Measurements from ENCODE around the gene PLXDC2. TPM values are rescaled to one million over a fixed set of nuclear protein-coding genes. Genes with fewer than 3 reads are reported as not detected.
A peak's percentile ranks its signal among the peaks of the same experiment; 100 is the strongest.

Gene PLXDC2
- total and polyA plus RNA-seq, 2 donors from 2014 or later: 11.9 to 42.1 TPM

DNA sequence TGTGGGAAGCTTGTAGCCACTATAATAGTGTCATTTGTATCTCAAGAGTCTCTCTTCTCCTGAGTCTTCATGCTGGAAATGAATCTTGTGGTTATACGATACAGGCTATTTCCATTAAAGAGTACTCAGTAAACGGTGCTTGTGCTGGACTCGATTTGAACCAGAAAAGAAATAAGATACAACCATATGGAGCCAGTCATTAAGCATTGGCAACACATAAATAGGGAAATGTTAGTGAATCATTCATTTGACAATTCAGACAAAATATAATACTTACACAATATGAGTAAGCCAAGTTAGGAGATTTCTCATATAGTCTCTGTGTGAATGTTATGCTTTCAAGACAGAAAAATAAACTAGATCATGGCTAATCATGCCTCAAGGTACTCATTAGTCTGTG lies 356.8 kb downstream of the PLXDC2 start:
- DNase-seq (peak in 1 of 5 donors; percentile 17), FAIRE-seq (no peak)
- TF ChIP-seq, protein P1, sequence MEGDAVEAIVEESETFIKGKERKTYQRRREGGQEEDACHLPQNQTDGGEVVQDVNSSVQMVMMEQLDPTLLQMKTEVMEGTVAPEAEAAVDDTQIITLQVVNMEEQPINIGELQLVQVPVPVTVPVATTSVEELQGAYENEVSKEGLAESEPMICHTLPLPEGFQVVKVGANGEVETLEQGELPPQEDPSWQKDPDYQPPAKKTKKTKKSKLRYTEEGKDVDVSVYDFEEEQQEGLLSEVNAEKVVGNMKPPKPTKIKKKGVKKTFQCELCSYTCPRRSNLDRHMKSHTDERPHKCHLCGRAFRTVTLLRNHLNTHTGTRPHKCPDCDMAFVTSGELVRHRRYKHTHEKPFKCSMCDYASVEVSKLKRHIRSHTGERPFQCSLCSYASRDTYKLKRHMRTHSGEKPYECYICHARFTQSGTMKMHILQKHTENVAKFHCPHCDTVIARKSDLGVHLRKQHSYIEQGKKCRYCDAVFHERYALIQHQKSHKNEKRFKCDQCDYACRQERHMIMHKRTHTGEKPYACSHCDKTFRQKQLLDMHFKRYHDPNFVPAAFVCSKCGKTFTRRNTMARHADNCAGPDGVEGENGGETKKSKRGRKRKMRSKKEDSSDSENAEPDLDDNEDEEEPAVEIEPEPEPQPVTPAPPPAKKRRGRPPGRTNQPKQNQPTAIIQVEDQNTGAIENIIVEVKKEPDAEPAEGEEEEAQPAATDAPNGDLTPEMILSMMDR (IDR thresholded peaks at IDR 0.05; ENCODE audit: borderline replicate concordance, extremely low read depth, insufficient read depth): no peak
- intact Hi-C loops (cut with DNase I): no loop called here
- Histone ChIP-seq H3K4me1 (ENCODE audit: control insufficient read depth in 2 of 3, insufficient read depth in 2 of 3, low read depth in 1 of 3, low read length in 3 of 3) (no peaks in the 10 kb centered on the region), H3K27ac (ENCODE audit: low read depth in 2 of 2, low read length in 2 of 2) (no peak overlapping the region), H3K9ac (ENCODE audit: low read length in 3 of 3) (no peak overlapping the region), H3K27me3 (ENCODE audit: control insufficient read depth, insufficient read depth, low read length) (no peaks in the 10 kb centered on the region), H3K4me3 (ENCODE audit: low read length in 3 of 3) (no peak overlapping the region), H3K36me3 (ENCODE audit: control insufficient read depth in 2 of 3, insufficient read depth in 3 of 3, low read length in 3 of 3) (no peaks in the 10 kb centered on the region), H3K9me3 (ENCODE audit: control insufficient read depth in 2 of 3, insufficient read depth in 1 of 3, low read length in 3 of 3) (no peaks in the 10 kb centered on the region)

DNA sequence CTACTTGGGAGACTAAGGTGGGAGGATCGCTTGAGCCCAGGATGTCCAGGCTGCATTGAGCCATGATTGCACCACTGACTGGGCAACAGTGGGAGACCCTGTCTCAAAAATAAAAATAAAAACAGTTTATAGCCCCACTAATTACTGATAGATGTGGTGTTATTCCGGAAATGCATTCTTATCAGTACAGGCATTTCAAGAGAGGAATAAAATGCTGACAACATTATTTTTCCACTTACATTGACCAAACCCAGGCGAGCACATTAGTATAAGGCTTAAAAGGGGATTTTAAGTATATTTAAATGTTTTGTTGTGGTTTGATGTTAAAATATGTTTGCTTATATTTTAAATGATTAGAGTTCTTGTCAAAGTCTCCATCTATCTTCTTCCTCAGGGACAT lies 359.5 kb downstream of the PLXDC2 start:
- intact Hi-C loops (cut with DNase I): no loop called here
- Histone ChIP-seq H3K4me3 (ENCODE audit: low read length in 3 of 3) (no peak overlapping the region), H3K9me3 (ENCODE audit: control insufficient read depth in 2 of 3, insufficient read depth in 1 of 3, low read length in 3 of 3) (no peaks in the 10 kb centered on the region), H3K9ac (ENCODE audit: low read length in 3 of 3) (no peak overlapping the region), H3K27ac (ENCODE audit: low read depth in 2 of 2, low read length in 2 of 2) (no peak overlapping the region), H3K36me3 (ENCODE audit: control insufficient read depth in 2 of 3, insufficient read depth in 3 of 3, low read length in 3 of 3) (no peaks in the 10 kb centered on the region), H3K27me3 (ENCODE audit: control insufficient read depth, insufficient read depth, low read length) (no peaks in the 10 kb centered on the region), H3K4me1 (ENCODE audit: control insufficient read depth in 2 of 3, insufficient read depth in 2 of 3, low read depth in 1 of 3, low read length in 3 of 3) (no peaks in the 10 kb centered on the region)
- TF ChIP-seq, protein P1 (IDR thresholded peaks at IDR 0.05; ENCODE audit: borderline replicate concordance, extremely low read depth, insufficient read depth): no peak
- FAIRE-seq (no peak), DNase-seq (no peak)

DNA sequence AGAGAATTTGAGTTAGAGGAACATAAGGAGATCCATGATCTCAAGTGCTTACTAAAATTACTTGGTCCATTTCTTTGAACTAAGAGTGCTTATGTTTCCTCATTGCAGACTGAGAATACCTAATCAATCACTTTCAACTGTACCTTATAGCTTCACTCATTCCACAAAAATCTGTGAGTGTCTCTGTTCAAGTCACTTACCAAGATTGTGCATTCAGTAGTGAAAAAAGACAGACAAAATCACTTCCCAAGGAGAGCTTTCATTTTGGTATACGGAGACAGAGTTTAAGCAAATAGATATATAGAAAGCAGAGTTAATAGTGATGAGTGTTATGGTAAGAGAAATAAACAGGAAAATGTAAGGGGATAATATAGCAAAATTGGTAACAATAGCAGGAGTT lies 364.5 kb downstream of the PLXDC2 start:
- H3K27ac ChIP-seq (ENCODE audit: low read depth in 2 of 2, low read length in 2 of 2): no peak overlapping the region
- no peaks in the 10 kb centered on the region for H3K4me1 ChIP-seq (ENCODE audit: control insufficient read depth in 2 of 3, insufficient read depth in 2 of 3, low read depth in 1 of 3, low read length in 3 of 3)
- DNase-seq: no peak
- H3K9me3 ChIP-seq (ENCODE audit: control insufficient read depth in 2 of 3, insufficient read depth in 1 of 3, low read length in 3 of 3): no peaks in the 10 kb centered on the region
- no peak overlapping the region for H3K9ac ChIP-seq (ENCODE audit: low read length in 3 of 3)
- intact Hi-C loops (cut with DNase I): no loop called here
- H3K36me3 ChIP-seq (ENCODE audit: control insufficient read depth in 2 of 3, insufficient read depth in 3 of 3, low read length in 3 of 3): no peaks in the 10 kb centered on the region
- TF ChIP-seq, protein P1 (IDR thresholded peaks at IDR 0.05; ENCODE audit: borderline replicate concordance, extremely low read depth, insufficient read depth): no peak
- no peak for FAIRE-seq
- no peak overlapping the region for H3K4me3 ChIP-seq (ENCODE audit: low read length in 3 of 3)
- no peaks in the 10 kb centered on the region for H3K27me3 ChIP-seq (ENCODE audit: control insufficient read depth, insufficient read depth, low read length)

DNA sequence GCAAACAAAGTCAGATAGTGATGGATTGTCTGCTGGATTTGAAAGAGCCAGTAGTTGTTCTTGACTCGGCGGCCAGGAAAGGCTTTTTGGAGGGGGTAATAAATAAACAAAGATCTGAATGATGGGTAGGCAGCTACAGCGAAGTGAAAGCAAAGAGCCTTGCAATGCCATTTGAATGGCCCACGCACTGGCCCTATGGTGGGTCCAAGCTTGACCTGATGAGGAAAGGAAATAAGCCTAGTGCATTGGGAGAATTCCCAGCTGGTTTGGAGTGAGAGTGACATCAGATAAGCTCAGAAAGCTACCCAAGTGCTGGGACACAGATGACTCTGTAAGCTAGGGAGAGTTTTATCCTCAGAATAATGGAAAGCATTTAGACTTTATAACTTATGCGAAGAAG lies 365.2 kb downstream of the PLXDC2 start:
- DNase-seq: no peak
- H3K4me3 ChIP-seq (ENCODE audit: low read length in 3 of 3): no peak overlapping the region
- H3K27ac ChIP-seq (ENCODE audit: low read depth in 2 of 2, low read length in 2 of 2): no peak overlapping the region
- H3K4me1 ChIP-seq (ENCODE audit: control insufficient read depth in 2 of 3, insufficient read depth in 2 of 3, low read depth in 1 of 3, low read length in 3 of 3): no peaks in the 10 kb centered on the region
- no peak overlapping the region for H3K9ac ChIP-seq (ENCODE audit: low read length in 3 of 3)
- TF ChIP-seq, protein P1 (IDR thresholded peaks at IDR 0.05; ENCODE audit: borderline replicate concordance, extremely low read depth, insufficient read depth): no peak
- no peaks in the 10 kb centered on the region for H3K9me3 ChIP-seq (ENCODE audit: control insufficient read depth in 2 of 3, insufficient read depth in 1 of 3, low read length in 3 of 3)
- intact Hi-C loops (cut with DNase I): no loop called here
- no peaks in the 10 kb centered on the region for H3K36me3 ChIP-seq (ENCODE audit: control insufficient read depth in 2 of 3, insufficient read depth in 3 of 3, low read length in 3 of 3)
- no peak for FAIRE-seq
- H3K27me3 ChIP-seq (ENCODE audit: control insufficient read depth, insufficient read depth, low read length): no peaks in the 10 kb centered on the region

Data from kidney (tissue), 14 donors.